Esophagus squamous epithelium (tissue), 5 donors: ENCODE data around the gene ANO2. TPM values are rescaled to one million over a fixed set of nuclear protein-coding genes. Genes with fewer than 3 reads are reported as not detected.

ENCODE experiments used
- DNase-seq: peaks from one replicate; lab custom pipeline; 2025; lab: John Stamatoyannopoulos, UW
- H3K27ac ChIP-seq, 4 donors: fragments of 200-600 bp; sonication (generic); one replicate each; pipeline ENCODE4 v1.5.1; 2016 to 2019; ENCODE audit warnings: mild to moderate bottlenecking in 1 of 4
- H3K27me3 ChIP-seq, 4 donors: fragments of 200-600 bp; sonication (generic); 1 replicate in 3 of 4; 2 replicates in 1 of 4; pipeline versions ENCODE4 v1.5.1 to v1.6.0; 2017 to 2021; ENCODE audit warnings: antibody characterized with exemption in 1 of 4
- H3K36me3 ChIP-seq, 3 donors: fragments of 200-600 bp; sonication (generic); one replicate each; pipeline ENCODE4 v1.5.1; 2016 to 2019
- H3K4me1 ChIP-seq, 3 donors: fragments of 200-600 bp; sonication (generic); one replicate each; pipeline ENCODE4 v1.5.1; 2017 to 2019
- H3K4me3 ChIP-seq, 4 donors: fragments of 200-600 bp; sonication (generic); 1 replicate in 3 of 4; 2 replicates in 1 of 4; pipeline ENCODE4 v1.5.1; 2016 to 2019; ENCODE audit warnings: mild to moderate bottlenecking in 2 of 4, moderate library complexity in 1 of 4
- H3K9me3 ChIP-seq, 3 donors: fragments of 200-600 bp; sonication (generic); one replicate each; pipeline ENCODE4 v1.5.1; 2016 to 2019
- CTCF ChIP-seq, 6 experiments: fragments of 450-650 bp in 4 of 6; fragments of 200-600 bp in 2 of 6; sonication (generic) in 2 of 6; IDR thresholded peaks; one replicate each; pipeline ENCODE4 v1.5.1; 2016 to 2019; ENCODE audit warnings: antibody characterized with exemption in 6 of 6, mild to moderate bottlenecking in 4 of 6, moderate library complexity in 4 of 6
- POLR2A ChIP-seq, 4 donors: fragments of 450-650 bp; IDR thresholded peaks; one replicate each; pipeline ENCODE4 v1.6.1; 2017; ENCODE audit warnings: antibody characterized with exemption in 4 of 4, mild to moderate bottlenecking in 4 of 4, moderate library complexity in 3 of 4
- WGBS, 2 donors: methylation state at CpG; one replicate each; pipeline ENCODE4 v1.1.5; 2018; 5-methylcytosine and 5-hydroxymethylcytosine counted together
- intact Hi-C: fragments of 100-400 bp; cut with DNase I; formaldehyde crosslinking; loops from one replicate; pipeline ENCODE4 v1.15.0; 2022
- total RNA-seq, 4 donors: library from RNA; depleted of rRNA; stranded (reverse); fragments of >200 nt; gene quantifications; one replicate each; pipeline ENCODE4 v1.1.0, GENCODE V29; 2016
- donor health status: DM: yes; HTN: yes; CAD: no.

Gene ANO2
- total RNA-seq, 4 donors from 2014 or later = 0.49 to 11.8 (median 3.1) TPM

GRCh38 chr12:5524116-5524768 is 420.8 kb downstream of the ANO2 start:
- peaks cover 0 to 5% (median 0%) of the 10 kb centered on the region in 4 donors for H3K27me3 ChIP-seq
- H3K27ac ChIP-seq = no peak overlapping the region
- intact Hi-C loops = no loop called here
- DNase-seq = no peak
- no peaks in the 10 kb centered on the region for H3K4me1 ChIP-seq
- no peak overlapping the region for H3K4me3 ChIP-seq
- no peaks in the 10 kb centered on the region for H3K36me3 ChIP-seq
- 85 to 93% methylated on average over 4 to 8 of the region's 12 CpGs for WGBS, 2 donors
- H3K9me3 ChIP-seq = no peaks in the 10 kb centered on the region
- TF ChIP-seq CTCF (IDR thresholded peaks at IDR 0.05) (no peak), POLR2A (IDR thresholded peaks at IDR 0.05) (no peak)

DNA sequence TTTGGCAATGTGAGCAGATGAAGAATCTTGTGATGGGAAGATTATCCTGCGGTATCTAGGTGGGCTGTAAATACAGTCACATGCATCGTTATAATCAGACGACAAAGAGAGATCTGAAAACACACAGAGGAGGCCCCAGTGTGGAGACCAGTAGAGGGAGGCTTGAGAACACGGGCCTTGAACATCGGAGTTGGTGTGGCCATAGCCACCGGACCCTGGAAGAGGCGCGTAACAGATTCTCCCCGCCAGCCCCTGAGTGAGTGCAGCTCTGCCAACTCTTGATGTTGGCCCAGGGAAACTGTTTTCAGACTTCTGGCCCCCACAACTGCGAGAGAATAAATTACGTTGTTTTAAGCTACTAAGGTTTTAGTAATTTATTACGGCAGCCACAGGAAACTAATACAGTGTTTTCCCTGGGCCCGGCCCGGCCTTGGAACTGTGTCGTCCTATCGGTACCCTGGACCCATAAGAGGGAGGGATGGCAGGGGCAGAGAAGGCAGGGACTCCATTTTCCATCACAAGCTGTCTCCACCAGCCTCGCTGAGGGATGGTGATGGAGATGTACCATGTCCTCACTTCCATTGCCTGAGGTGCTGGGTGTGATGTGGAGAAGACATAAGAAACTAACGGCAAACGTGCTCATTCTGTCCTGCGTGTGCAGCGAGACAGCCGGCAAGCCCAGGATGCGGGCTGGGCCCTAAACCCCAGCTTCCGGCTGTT is 421.5 kb downstream of the ANO2 start:
- no peak overlapping the region for H3K27ac ChIP-seq
- no peaks in the 10 kb centered on the region for H3K4me1 ChIP-seq
- intact Hi-C loops = no loop called here
- H3K36me3 ChIP-seq = no peaks in the 10 kb centered on the region
- TF ChIP-seq CTCF (IDR thresholded peaks at IDR 0.05) (no peak), POLR2A (IDR thresholded peaks at IDR 0.05) (no peak)
- no peak for DNase-seq
- no peaks in the 10 kb centered on the region for H3K9me3 ChIP-seq
- no peak overlapping the region for H3K4me3 ChIP-seq
- 87 to 90% methylated on average over 23 of the region's 24 CpGs for WGBS, 2 donors
- peaks cover 0 to 5% (median 0%) of the 10 kb centered on the region in 4 donors for H3K27me3 ChIP-seq

DNA sequence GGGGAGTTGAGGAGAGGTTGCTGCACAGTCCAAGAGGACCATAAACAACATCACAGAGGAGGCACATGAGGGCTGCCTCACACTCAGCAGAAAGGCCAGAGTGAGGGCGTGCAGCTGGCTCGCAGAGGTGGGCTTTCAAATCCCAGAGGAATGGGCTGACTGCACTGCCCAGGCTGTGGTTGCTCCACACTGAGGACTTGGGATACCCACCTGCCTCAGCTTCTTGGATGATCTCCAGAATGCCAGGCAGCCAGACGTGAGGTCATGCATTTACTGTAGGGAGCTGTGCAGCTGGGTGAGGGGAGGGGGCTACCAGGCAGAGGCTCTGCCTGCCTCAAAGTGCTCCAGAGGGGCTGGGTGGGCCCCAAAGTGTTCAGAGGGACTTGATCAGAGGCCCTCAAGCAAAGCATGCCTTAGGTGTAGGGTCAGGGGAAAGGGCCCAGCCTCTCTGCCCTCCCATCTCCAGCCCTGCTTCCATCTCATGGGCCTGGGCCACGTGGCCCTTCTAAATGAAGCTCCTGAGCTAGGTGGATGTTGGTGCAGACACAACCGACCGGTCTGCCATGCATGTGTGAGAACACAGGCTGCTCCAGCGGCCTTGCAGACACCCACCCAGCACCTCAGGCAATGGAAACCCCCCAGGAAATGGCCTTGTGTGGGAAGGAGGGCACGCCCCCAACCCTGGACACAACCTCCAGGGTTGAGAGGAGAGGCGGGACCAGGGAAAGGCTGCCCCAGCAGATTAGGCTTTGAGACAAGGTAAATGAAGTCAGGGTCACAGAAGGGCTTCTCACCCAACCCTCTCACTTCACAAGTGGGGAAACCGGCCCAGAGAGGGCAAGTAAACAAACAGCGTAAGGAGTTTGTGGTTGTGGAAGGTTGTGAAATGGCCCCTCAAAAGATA is 422.4 kb downstream of the ANO2 start:
- Histone ChIP-seq H3K4me1 (no peaks in the 10 kb centered on the region), H3K36me3 (no peaks in the 10 kb centered on the region), H3K27ac (no peak overlapping the region), H3K4me3 (no peak overlapping the region), H3K27me3 (peaks cover 0 to 5% (median 0%) of the 10 kb centered on the region in 4 donors), H3K9me3 (no peaks in the 10 kb centered on the region)
- intact Hi-C loops = no loop called here
- no peak for DNase-seq
- TF ChIP-seq CTCF (IDR thresholded peaks at IDR 0.05) (no peak), POLR2A (IDR thresholded peaks at IDR 0.05) (no peak)
- 92 to 95% methylated on average over 4 to 11 of the region's 11 CpGs for WGBS, 2 donors

DNA sequence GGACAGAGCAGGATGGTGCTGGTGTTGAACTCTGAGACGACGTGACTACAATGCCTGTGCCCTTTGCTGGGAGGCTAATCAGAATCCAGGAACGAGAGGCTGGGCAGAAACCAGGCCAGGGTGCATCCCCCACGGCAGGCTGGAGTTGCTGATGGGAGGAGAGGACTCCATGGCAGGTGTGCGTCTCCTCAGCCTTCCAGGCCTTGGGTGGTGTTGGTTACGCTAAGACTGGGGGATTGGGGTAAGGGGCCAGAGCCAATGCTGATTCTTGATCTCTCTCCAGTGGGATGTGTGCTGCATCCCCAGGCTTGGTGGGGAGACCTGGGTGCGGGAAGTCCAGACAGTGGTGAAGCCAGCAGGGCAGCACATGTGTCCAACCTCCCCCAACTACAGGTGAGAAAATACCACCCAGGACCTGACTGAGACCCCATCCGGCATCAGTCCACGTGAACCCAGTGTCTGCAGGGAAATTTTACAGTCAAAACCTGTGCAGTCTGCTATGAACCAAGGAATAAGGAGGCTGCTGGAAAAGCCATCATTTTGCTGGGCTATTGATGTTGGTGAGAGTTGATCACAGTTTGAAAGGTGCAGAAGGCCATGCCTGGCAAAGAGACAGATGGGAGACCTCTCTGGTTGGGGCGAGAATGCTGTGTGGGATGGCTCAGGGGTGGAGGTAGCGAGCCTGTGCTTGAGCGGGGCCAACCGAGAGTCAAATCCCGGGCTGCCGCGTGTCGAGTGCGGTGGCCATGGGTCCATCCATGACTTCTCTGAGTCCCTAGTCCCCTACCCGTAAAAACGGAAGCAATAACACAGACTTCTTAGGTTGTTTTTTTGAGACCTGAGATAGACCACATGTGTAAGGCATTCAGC is 423.4 kb downstream of the ANO2 start:
- Histone ChIP-seq H3K4me1 (no peaks in the 10 kb centered on the region), H3K27me3 (peaks cover 0 to 5% (median 0%) of the 10 kb centered on the region in 4 donors), H3K4me3 (no peak overlapping the region), H3K9me3 (no peaks in the 10 kb centered on the region), H3K36me3 (no peaks in the 10 kb centered on the region), H3K27ac (no peak overlapping the region)
- TF ChIP-seq CTCF (IDR thresholded peaks at IDR 0.05) (no peak), POLR2A (IDR thresholded peaks at IDR 0.05) (no peak)
- WGBS, 2 donors = 87 to 91% methylated on average over 10 to 17 of the region's 20 CpGs
- no peak for DNase-seq
- intact Hi-C loops = no loop called here
